Upper lobe of left lung (tissue), 4 donors: ENCODE results near the gene MYZAP.

Experiments used
- CTCF ChIP-seq, 6 experiments: fragments of 450-650 bp in 4 of 6; fragments of 200-600 bp in 2 of 6; sonication (generic) in 2 of 6; IDR thresholded peaks; one replicate each; pipeline ENCODE4 v1.5.1; 2016 to 2019; ENCODE audit warnings: antibody characterized with exemption in 6 of 6
- POLR2A ChIP-seq, 4 donors: fragments of 450-650 bp; IDR thresholded peaks; one replicate each; pipeline ENCODE4 v1.5.1; 2016 to 2017; ENCODE audit warnings: antibody characterized with exemption in 4 of 4, mild to moderate bottlenecking in 2 of 4

GRCh38 chr15:57542505-57542817 lies 49.2 kb upstream of the MYZAP start:
- TF ChIP-seq POLR2A (IDR thresholded peaks at IDR 0.05) (no peak), CTCF (IDR thresholded peaks at IDR 0.05) (peak in 1 of 6 experiments; percentile 3)
